CD4-positive, alpha-beta T cell treated with Interleukin-12 subunit alpha and Interleukin-12 subunit beta, for 1 hour (primary cell): ENCODE results near the gene SORCS2.

ENCODE experiments used
- DNase-seq: peaks from one replicate; pipeline ENCODE4 v3.0.0-alpha.2; 2020

Gene SORCS2

DNA sequence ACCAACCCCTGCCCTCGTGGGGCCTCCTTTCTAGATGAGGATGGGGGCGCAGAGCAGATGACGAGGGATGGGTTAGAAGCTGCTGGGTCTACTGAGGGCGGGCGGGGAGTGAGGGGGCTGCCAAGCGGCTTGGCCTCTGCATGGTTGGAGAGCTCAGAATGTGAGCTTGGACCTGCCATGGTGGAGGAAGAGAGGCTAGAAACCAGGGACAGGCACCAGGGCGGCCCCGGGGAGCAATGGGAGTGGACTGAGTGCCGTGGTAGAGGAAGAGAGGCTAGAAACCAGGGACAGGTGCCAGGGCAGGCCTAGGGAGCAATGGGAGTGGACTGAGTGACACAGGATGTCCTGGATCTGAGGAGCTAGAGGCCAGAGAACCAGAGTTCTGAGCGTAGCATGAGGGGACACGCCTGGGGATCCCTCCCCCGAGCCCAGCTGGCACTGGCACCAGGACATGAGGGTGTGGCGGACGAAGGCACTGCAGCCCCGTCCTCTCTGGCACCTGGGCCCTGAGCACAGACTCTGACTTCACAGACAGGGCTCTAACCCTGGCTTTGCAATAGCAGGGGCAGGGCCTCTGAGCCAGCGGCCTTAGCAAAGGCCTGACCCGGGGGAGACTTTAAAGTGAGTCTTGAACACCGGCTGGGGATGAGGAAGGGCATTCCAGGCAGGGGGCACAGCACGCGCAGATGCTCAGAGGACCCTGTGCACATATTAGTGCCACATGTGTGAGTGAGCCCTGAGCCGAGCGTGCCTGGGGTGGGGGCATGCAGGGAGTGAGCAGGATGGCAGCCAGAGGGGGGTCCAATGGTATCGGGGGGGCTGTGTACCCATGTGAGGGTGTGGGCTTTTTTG lies 456.4 kb downstream of the SORCS2 start:
- no peak for DNase-seq

DNA sequence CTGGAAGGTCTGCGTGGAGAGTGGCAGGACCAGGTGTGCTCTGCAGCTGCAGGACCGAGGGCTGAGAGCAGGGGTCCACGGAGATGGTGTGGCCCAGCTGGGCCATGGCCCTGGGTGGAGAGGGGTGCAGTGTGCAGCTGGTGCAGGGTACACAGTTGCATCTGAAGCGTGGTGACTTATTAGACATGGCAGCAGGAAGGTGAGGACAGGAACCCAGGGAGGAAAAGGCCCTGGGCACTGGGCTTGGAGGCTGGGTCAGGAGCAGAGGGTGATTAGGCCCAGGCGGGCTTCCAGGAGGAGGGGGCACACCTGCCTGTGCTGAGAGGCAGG lies 457.0 kb downstream of the SORCS2 start:
- DNase-seq = no peak

DNA sequence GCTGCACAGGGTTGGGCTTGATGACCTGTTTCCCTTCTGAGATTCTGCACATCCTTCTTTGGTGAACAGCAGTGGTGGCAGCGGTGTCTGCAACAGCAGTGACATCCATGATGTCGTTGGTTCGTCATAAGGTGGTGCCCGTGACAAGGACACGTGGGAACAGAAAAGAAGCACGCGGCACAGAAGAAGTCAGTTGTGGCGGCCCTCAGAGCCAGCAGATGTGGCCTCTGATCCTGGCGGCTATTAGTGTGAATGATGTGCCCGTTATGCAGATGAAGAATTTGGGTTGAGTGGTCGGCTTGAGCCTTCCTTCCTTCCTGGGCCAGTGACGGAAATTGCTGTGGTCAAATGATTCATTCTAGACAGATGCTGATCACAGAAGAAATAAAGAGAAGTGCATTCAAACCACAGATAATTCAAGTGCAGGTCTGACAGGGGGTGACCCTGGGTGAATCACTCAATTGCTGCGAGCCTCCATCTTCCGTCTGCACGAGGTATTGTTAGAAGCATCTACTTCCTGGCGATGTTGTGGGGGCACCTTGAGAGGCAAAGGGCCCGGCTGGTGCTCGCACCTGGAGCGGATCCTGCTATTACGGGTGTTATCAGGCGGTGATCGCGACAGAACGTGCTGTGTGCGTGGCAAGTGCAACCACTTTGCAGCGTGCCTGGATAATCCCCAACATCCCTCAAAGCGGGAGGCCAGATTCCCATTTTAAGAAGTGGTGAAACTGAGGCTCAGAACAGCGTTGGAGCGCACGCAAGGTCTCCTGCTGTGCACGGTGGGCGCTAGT lies 457.6 kb downstream of the SORCS2 start:
- peak; percentile 57 for DNase-seq

DNA sequence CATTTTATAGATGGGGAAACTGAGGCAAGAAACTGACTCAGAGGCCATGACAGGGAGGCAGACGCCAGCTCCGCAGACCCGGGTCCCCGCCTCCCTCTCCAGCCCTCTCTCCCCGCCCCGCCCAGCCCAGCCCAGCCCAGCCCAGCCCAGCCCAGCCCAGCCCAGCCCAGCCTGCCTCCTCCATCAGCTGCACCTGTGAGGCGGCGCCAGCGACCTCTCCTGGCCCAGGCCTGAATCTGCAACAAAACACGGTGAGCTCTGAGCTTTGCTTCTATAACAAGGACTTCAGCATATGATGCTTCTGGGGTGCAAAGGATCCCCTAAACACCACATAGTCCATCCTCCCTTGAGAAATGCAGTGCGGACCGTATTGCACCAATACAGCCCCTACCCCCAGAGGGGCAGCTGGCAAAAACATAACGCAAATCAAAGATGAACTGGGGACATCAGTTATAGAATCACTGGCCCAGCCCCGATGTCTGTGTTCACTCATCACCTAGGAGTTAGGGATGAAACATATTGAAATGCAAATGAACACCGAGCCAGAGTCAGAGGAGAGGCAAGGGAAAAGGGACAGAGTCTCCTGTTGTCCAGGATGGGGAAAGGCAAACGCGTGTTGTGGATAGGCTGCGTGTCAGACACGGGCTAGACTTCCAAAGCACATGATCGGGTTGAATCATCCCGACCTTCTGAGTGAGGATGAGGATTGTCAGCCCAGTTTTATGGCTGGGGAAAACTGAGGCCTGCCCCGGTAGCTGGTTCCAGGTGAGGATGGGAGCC lies 458.5 kb downstream of the SORCS2 start:
- DNase-seq = no peak

DNA sequence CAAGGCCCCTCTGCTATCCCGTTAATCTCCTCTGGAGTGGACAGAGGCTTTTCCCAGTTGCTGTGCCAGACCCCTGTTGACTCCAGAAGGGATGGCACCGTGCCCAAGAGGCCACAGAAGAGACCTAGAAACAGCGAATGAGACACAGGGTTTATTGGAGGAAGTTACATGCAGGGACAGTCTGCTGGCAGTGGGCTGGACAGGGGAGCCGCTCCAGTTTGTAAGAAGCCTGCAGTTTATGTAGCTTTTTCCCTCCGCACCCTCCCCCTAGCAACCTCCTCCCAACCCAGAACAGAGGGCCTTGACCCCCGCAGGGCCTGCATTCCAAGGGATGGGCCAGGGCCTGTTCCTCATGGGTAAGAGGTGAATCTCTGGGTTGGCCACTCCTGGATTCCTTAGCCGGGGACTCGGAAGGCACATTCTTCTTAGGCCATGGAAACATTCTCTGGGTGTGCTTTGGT lies 459.2 kb downstream of the SORCS2 start:
- DNase-seq = no peak

DNA sequence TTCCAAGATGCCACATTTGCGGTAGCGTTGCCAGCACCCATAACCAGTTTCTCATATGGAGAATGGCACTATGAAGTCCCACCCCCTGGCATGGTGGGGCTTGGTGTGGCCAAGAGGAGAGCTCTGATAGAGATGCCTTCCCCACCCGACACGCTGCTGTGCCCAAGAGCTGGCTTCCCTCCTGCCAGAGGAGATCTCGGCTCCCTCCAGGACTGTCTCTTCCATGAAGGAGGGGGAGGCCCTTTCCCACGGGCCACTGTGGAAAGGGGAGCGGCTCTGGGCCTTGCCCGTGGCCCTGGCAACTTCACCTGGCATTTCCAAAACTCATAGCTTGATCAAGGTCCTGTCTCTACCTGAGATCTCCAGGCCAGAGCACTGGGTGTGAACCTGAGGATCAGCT lies 459.7 kb downstream of the SORCS2 start:
- no peak for DNase-seq

DNA sequence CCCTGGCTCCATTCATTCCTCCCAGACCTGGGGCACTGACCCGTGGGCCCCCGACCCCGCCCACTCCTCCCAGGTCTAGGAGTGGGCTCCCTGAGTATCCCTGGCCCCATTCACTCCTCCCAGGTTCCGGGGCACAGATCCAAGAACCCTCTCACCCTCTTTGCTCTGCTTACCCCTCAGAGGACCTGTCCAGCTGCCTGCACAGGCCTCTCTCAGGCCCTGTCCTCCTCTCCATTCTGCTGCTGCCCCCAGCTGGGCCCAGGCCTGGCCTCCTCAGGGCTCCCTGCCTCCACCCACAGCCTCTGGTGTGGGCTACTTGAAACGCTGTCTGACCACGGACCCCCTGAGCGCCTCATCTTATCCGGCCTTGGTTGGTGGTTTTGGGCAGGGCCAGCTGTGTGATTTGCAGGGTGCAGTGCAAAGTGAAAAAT lies 460.1 kb downstream of the SORCS2 start:
- DNase-seq = peak; percentile 22

DNA sequence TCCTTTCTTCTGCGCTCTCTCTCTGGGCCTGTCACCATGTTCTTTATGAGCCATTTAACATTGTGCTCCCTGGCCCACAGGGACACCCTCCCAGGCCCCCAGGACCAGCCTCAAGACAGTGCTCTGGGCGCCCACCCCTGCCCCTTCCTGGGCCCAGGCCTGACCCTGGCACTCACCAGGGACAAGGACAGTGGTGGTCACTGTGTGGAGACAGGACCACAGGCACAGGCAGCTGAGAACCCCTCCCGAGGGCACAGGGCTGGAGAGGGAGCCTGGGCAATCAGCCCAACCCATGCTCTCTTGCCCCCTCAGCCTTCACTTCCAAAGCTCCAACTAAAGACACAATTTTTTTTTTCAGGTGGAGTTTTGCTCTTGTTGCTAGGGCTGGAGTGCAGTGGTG lies 460.6 kb downstream of the SORCS2 start:
- no peak for DNase-seq

DNA sequence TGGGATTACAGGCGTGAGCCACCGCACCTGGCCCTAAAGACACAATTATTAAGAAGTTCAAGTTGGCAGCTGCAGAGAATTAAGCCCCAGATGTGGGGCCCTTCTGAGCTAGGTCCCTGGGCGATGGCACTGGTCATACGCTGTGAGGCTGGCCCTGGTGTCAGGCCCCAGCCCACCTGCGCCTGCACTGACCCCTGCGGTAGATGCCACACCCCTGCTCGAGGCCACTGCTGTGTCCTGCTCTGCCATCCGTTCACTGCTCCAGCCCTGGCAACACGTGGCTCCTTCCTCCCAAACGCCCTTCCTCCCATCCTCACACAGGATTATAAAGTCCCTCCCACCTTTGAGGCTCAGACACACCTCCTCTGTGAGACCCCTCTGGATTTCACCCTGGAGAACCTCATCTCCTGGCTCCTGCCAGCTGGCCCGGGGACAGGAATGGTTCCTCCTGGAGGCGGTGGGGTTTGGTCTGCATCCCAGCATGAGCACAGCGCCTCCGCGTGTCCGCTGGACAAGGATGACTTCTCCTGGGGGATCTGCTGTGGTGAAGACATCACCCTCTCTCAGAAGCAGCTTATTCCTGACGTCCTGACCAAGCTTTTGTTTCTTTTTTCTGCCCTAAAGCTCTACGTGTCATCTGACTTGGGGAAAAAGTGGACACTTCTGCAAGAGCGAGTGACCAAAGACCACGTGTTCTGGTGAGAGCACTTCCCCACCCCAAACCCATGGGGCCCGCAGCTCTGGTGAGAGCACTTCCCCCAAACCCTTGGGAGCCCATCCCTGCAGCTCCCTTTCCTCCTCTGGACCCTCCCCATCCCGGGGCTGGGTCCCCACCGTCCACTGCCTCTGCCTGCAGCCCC lies 461.4 kb downstream of the SORCS2 start:
- no peak for DNase-seq

DNA sequence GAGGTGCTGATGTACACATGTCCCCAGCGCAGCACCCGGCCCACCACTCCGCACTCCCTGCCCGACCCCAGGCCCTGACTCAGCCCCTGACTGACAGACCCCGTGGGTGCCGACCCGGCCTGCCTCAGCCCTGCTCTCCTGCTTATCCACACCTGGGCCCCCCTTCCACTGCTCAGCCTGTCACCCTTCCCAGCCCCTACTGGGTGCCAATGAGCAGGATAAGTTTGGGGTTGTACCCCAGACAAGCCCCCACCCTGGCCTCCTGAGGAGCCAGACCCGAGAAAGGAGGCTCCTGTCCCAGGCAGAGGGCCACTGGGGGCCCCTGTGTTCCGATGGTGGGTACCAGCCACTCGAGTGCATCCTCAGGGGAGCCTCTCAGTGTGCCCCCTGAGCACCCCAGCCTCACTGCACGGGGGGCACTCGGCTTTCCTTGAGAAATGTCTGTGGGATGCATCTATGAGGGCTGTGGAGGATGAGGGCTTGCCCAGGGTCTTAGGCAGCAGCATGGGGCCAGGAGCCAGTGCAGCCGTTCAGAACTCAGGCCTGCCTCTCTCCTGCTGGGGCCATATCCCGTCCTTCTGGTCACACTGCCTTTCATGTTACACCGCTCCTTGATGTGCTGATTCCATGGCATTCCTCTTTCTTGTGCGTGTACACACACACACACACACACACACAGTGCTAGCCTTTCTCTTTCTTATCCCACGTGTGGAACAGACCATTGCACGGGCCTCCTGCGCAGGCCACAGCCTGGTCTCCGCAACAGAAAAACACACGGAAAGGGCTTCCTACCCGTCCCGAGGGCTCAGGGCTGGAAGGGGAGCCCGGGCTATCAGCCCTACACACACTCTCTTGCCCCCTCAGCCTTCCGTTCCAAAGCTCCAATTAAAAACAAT lies 462.5 kb downstream of the SORCS2 start:
- DNase-seq = no peak

DNA sequence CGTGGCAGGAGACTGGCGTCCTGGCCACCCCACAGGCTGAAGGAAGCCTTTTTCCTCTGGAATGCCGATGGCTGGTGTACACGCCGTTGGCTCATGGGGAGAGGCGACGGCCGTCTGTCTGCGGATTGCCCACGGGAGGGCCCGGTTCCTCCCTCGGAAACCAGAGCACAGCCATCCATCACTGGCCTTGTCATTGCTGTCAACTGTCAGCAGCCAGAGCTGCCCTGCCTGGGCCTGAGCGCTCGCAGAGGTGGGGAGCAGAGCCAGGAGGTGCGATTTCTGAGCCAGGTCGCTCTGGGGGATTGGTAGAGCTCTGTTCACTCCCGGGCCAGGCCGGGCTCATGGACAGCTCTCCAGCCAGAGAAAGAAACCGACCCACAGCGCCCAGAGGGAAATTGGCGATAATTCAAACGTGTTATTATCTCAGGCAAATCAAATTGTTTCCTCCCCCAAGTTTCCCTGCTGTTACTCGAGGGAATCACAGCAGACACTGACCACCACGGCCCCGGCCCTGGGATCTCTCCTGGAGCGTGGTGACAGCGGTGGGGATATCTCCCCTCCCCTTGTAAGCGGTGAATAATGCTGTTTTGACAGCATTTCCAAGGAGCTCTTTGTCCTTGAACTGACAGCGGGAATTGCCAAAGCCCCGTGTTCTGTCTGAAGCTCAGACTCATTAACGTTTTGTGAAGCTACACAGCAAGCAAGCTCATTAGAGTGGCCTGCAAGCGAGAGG lies 463.3 kb downstream of the SORCS2 start:
- no peak for DNase-seq

DNA sequence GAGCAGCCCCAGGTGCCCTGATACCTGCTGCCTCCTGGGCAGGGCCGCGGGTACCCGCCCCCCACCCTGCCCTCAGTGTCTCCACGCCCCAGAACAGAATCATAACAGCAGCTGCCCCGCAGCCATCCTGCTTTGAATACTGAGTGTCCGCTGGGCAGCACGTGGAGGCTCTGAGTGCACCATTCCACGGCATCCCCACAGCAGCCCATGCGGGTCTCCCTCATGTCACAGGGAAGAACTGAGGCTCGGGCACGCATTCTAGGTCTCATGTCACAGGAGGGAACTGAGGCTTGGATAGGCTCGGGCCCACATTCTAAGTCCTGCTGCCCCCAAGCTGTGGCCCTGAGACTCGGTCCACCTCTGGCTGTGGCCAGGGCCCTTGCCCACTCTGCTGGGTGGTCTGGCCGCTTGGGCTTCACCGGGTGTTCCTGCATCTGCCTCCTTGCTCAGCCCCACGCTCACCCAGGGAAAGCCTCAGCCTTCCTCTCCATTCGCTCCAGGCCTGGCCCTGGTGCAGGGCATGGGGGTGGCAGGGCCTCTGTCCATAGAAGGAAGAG lies 464.0 kb downstream of the SORCS2 start:
- no peak for DNase-seq

DNA sequence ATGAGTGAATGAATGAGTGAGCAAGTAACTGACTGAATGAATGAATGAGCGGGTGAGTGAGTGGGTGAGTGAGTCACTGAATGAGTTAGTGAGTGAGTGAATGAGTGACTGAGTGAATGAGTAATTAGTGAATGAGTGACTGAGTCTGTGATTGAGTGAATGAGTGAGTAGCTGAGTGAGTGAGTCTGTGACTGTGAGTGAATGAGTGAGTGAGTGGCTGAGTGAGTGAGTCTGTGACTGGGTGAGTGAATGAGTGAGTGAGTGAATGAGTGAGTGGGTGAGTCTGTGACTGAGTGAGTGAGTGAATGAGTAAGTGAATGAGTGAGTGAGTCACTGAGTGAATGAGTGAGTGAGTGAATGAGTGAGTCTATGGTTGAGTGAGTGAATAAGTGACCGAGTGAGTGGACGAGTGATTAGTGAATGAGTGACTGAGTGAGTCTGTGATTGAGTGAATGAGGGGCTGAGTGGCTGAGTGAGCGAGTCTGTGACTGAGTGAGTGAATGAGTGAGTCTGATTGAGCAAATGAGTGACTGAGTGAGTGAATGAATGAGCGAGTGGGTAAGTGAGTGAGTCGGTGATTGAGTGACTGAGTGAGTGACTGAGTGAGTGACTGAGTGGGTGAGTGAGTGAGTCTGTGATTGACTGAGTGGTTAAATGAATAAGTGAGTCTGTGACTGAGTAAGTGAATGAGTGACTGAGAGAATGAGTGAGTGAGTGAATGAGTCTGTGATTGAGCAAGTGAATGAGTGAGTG lies 465.4 kb downstream of the SORCS2 start:
- DNase-seq = no peak

DNA sequence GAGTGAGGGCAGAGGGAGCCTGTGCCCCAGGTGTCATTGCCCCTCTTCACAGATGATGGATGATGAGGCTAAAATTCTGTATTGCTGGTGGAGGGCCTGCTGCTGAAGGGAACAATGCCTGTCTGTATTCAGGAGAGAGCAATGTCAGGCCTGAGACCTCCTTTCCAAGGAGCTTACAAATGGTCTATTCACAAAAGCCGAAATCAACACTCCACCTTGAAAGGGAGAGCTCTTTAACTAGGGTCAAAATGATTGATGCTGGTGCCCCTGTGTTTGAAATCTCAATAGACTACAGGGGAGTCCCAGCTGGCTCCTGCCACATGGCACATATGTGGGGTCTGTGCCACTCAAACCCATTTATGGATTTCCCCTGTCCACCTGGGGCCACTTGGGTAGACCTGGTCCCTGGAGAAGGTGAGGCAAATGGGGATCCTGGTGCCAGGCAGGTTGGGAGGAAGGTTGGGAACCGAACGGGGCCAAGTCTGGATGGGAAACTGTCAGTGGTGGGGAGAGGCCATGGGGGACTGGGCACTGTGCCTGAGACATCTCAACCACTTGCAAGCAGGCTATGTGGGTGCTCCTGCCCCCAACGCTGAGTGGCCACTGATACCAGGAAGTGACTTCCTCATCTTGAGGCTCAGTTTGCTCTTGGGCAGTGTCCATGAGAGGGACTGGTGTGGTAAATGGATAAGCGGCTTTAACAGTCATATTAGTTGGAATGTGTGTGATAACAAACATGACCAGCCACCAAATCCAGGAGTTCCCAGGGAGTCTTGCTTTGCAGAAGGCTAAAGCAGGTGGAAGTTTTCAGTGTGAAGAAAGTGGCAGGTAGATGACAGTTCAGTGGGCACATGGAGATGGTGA lies 466.2 kb downstream of the SORCS2 start:
- no peak for DNase-seq

DNA sequence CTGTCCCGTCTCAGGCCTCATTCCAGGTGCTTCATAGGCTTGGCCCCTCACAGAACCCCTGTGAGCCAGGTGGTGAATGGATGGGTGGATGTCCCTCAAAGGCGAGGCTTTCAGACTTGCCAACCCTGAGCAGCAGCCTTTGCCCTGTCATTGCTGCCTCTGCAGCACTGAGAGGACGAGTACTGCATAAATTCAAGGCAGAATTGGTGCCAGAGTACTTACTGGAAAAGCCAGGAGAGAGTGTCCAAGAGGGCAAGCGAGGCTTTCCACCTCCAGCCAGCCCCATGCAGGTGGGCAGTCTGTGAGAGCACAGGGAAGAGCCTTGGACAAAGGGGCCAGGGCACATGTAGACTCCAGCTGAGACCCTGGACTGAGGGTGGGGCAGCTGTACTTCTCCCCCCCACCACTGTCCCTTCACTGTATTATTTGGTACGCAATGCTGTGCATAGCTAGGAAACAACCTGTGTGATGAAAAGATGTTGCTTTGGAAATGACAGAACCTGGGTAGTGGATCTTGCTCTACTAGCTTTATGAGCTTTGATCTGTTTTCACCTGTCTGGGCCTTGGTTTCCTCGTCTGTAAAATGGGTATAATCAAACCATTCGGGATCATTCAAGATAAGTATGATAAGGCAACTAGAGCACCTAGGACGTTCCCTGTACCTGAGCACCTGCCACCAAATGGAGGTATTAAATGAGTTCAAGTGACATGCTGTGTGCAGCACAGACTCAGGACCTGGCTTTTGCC lies 467.3 kb downstream of the SORCS2 start:
- no peak for DNase-seq

DNA sequence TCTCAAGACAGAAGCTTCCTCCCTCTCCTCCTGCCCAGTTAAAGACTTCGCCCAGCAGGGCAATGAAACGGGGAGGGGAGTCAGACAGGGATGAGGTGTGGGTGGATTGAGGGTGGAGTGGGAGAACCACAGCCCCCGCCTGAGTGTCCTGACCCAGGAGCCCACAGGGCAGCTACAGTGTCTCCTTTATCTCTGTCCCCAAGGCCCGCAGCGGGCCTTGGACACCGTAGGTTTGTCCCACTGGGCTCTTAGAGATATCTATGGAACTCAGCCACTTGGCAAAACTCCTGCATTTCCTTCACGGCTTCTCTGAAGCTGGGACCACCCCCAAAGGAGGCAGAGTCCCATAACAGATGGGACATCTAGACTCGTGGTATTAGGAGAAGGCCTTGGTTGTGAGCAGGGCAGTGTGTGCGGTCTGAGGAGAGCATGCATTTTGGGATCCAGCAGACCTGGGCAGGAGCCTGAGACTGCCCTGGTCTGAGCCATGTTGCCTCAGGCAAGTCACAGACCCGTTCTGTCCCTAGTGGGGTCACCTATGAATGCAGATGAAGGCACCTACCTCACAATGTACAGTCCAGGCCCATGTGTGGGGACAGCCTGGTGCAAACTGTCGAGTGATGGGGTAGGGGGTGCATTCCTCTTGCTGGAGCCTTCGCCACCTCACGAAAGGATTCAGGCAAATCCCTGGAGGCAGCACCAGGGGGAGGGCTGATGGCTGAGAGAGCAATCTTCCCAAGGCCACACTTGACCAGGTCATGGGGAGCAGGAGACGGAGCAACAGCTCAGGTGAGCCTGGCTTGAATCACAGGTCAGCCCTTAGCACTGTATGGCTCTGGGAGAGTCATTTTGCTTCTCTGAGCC lies 468.1 kb downstream of the SORCS2 start:
- no peak for DNase-seq
